Effector memory CD4-positive, alpha-beta T cell (primary cell): ENCODE measurements around the gene ABCA9.
"Not testable (repeated sequence)": the region's sequence is repeated elsewhere in the genome, so short reads cannot be mapped to it uniquely, and the experiment has no call there.

Source experiments
- DNase-seq, 3 donors: peaks; one replicate each; pipeline ENCODE4 v3.0.0-alpha.2; 2020
- H3K27ac ChIP-seq: 2 replicates; pipeline ENCODE4 v1.7.0; 2013; ENCODE audit warnings: mild to moderate bottlenecking, low read length, moderate library complexity; ENCODE audit not compliant: insufficient read depth, poor library complexity, severe bottlenecking
- H3K27me3 ChIP-seq: replicated peaks from 2 replicates; pipeline ENCODE4 v1.7.0; 2013; ENCODE audit warnings: mild to moderate bottlenecking, low read length; ENCODE audit not compliant: insufficient read depth, control insufficient read depth, poor library complexity, severe bottlenecking
- H3K36me3 ChIP-seq: 2 replicates; pipeline ENCODE4 v1.7.0; 2013; ENCODE audit warnings: mild to moderate bottlenecking, low read length, moderate library complexity; ENCODE audit not compliant: control insufficient read depth, insufficient read depth
- H3K4me1 ChIP-seq: 2 replicates; pipeline ENCODE4 v1.7.0; 2013; ENCODE audit warnings: low read length, mild to moderate bottlenecking; ENCODE audit not compliant: control insufficient read depth, insufficient read depth, poor library complexity, severe bottlenecking
- H3K4me3 ChIP-seq: 2 replicates; pipeline ENCODE4 v1.7.0; 2013; ENCODE audit warnings: low read length, low read depth, mild to moderate bottlenecking; ENCODE audit not compliant: insufficient read depth, poor library complexity, severe bottlenecking
- H3K9me3 ChIP-seq: 2 replicates; pipeline ENCODE4 v1.7.0; 2013; ENCODE audit warnings: mild to moderate bottlenecking, low read length, moderate library complexity; ENCODE audit not compliant: control insufficient read depth

ABCA9 gene

DNA sequence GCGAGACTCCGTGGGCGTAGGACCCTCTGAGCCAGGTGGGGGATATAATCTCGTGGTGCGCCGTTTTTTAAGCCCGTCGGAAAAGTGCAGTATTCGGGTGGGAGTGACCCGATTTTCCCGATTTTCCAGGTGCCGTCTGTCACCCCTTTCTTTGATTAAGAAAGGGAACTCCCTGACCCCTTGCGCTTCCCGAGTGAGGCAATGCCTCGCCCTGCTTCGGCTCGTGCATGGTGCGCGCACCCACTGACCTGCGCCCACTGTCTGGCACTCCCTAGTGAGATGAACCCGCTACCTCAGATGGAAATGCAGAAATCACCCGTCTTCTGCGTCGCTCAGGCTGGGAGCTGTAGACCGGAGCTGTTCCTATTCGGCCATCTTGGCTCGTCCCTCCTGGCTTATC is 56.0 kb downstream of the ABCA9 start:
- H3K9me3 ChIP-seq, DNase-seq, H3K4me3 ChIP-seq, H3K27me3 ChIP-seq, H3K36me3 ChIP-seq, H3K27ac ChIP-seq, H3K4me1 ChIP-seq: not testable (repeated sequence)

DNA sequence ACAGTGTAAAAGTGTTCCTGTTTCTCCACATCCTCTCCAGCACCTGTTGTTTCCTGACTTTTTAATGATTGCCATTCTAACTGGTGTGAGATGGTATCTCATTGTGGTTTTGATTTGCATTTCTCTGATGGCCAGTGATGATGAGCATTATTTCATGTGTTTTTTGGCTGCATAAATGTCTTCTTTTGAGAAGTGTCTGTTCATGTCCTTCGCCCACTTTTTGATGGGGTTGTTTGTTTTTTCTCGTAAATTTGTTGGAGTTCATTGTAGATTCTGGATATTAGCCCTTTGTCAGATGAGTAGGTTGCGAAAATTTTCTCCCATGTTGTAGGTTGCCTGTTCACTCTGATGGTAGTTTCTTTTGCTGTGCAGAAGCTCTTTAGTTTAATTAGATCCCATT is 61.0 kb downstream of the ABCA9 start:
- DNase-seq, H3K27ac ChIP-seq, H3K4me3 ChIP-seq, H3K4me1 ChIP-seq, H3K9me3 ChIP-seq, H3K36me3 ChIP-seq, H3K27me3 ChIP-seq: not testable (repeated sequence)

DNA sequence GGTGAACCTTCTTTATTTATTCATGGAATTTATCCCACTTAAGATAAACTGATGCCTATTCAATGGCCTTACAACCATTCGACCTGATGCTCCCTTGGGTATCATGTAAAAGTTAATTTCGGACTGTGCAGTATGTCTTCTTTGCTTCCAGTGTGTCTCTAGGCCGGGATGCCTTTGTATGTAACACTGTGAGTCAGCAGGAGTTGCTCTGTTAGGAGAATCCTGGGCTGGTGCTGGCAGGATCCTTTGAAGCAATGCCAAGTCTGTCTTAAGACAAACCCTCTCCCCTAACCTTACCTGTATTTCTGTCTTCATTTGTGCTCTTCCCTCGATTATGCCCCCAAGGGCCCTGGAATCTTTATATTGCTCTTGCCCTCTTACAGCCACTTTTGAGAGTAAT is 67.6 kb downstream of the ABCA9 start:
- Histone ChIP-seq H3K27me3 (no peaks in the 10 kb centered on the region), H3K9me3 (no peaks in the 10 kb centered on the region), H3K27ac (no peak overlapping the region), H3K4me1 (no peaks in the 10 kb centered on the region), H3K36me3 (no peaks in the 10 kb centered on the region), H3K4me3 (no peak overlapping the region)
- DNase-seq = no peak

DNA sequence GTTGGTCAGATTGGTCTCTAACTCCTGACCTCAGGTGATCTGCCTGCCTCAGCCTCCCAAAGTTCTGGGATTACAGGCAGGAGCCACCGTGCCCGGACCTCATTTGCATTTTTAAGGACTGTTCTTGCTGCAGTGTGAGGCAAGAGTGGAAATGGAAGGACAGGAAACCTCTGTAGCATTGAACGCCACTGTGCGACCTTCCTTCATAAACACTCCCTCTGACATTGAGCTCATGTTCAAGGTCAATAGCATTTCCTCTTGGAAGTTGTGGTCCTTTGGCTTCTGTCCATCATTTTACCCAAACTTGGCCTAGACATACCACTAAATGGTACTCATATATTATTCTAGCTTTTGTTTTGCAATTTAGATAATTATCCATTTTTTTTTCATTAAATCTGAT is 72.8 kb downstream of the ABCA9 start:
- H3K36me3 ChIP-seq = no peaks in the 10 kb centered on the region
- H3K4me3 ChIP-seq = no peak overlapping the region

DNA sequence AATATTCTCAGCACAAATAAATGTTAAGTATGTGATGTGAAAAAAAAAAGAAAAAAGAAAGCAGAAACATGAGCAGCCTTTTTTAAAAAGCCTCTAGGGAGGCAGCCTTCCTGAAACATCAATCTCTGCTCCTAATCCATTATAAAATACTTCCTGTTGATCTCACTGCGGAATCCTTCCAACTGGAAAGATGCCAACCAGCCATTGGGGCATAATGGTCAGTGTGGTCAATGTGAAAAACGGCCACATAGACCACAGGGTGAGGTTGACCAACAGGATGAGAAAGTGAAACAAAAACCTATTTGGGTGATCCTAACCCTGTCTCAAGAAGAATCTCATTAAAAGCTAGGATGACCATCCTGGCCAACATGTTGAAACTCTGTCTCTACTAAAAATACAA is 79.4 kb downstream of the ABCA9 start:
- no peaks in the 10 kb centered on the region for H3K4me1 ChIP-seq
- no peak overlapping the region for H3K4me3 ChIP-seq
- H3K27ac ChIP-seq = no peak overlapping the region
- H3K36me3 ChIP-seq = no peaks in the 10 kb centered on the region
- H3K27me3 ChIP-seq = no peaks in the 10 kb centered on the region
- DNase-seq = no peak
- no peaks in the 10 kb centered on the region for H3K9me3 ChIP-seq

More for the DNA sequence above, 72.8 kb downstream of the ABCA9 start:
- DNase-seq = no peak
- H3K27me3 ChIP-seq = no peaks in the 10 kb centered on the region
- no peaks in the 10 kb centered on the region for H3K4me1 ChIP-seq
- no peaks in the 10 kb centered on the region for H3K9me3 ChIP-seq
- no peak overlapping the region for H3K27ac ChIP-seq

DNA sequence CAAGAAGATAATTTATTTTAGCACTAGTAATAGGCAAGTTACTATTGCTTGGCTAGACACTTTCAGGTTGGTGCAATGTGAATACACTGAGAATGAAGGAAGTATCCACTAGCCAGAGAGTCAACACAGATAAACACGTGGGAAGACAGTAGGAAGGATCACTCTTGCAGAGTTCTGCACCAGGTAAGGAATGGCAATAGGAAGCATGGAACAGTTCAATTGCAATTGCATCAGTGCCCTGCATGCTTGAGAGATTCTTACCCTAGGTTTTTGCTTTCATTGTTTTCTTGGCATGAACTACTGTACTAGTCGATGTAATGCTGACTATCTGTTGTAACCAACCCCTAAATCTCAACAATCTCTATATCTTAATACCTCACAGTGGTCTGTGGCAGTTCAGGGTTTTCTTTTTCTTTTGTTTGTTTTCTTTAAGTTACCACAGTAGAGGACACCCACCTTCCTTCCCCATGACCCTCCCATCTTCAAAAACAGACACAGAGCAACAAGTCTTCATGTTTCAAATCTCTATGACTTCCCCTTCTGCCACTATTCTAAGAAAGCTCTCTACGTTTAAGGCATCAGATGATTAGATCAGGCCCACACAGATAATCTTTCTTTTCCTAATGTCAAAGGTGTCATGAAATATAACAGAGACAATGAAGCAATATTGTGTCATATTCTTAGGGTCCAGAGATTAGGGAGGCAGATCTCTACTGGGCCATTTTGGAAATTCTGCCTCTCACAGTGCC is 87.5 kb downstream of the ABCA9 start:
- H3K27ac ChIP-seq = no peak overlapping the region
- no peak overlapping the region for H3K4me3 ChIP-seq
- no peaks in the 10 kb centered on the region for H3K9me3 ChIP-seq
- DNase-seq = no peak
- H3K36me3 ChIP-seq = no peaks in the 10 kb centered on the region
- no peaks in the 10 kb centered on the region for H3K4me1 ChIP-seq
- no peaks in the 10 kb centered on the region for H3K27me3 ChIP-seq

DNA sequence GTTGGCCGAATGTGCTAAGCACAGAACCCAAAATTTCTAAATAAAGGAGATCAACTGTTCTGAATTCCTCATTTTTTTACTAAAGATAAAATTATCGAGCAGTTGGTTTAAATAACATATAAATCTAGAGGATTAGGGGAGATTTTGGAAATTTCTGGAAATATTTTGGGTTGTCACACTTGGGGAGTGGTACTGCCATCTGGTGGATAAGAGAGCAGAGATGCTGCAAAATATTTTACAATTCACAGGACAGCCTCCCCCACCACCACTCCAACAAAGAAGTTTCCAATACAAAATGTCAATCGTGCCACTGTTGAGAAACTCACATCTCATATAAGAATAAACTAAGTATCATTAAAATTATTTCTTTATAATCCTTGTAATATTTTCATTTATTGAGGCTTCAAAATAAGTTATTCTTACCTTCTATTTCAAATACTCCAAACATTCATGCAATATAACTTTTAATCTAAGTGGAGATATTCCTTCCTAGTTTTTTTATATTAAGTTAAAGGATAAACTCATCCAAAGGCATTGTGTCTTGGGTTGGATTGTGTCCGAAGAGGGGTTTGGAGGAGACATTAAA is 88.5 kb downstream of the ABCA9 start:
- Histone ChIP-seq H3K4me3 (no peak overlapping the region), H3K27me3 (no peaks in the 10 kb centered on the region), H3K4me1 (no peaks in the 10 kb centered on the region), H3K36me3 (no peaks in the 10 kb centered on the region), H3K9me3 (no peaks in the 10 kb centered on the region), H3K27ac (no peak overlapping the region)
- DNase-seq = no peak

DNA sequence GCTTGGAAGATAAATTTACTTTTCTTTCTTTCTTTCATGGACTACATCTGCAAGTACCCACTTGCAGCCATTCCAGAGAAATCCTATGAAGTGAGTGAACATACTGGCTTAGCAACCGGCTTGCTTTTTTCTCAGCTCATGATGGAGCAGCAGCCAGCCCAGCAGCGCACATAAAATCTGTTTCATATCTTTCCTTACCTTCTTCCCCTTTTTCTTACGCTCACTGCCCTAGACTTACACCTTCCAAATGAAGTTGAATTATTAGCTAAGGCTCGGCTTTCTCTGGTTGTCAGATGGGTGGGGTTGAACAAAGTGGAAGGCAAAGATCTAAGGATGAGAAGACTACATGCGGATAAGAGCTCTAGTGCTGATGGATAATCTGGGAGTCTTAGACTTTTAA is 91.6 kb downstream of the ABCA9 start:
- no peaks in the 10 kb centered on the region for H3K9me3 ChIP-seq
- no peak for DNase-seq
- no peaks in the 10 kb centered on the region for H3K27me3 ChIP-seq
- no peaks in the 10 kb centered on the region for H3K36me3 ChIP-seq
- no peak overlapping the region for H3K4me3 ChIP-seq
- no peak overlapping the region for H3K27ac ChIP-seq
- H3K4me1 ChIP-seq = no peaks in the 10 kb centered on the region

DNA sequence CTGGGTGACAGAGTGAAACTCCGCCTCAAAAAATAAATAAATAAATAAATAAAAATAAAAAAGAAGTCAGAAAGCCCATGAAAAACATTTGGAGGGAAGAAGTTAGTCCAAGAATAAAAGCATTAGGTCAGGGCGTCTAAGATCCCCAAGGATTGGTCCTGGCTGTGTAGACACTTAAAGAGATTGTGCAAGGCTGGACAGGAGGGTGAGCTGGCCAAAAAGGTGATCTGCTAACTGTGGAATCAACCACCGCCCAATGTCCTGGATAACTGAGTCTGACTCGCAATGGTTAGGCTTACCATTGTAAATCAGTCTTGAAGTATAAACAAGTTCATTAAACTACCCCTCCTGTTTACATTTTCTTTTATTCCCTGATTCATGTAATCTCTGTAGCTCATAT is 96.8 kb downstream of the ABCA9 start:
- Histone ChIP-seq H3K27ac (no peak overlapping the region), H3K36me3 (no peaks in the 10 kb centered on the region), H3K4me3 (no peak overlapping the region), H3K4me1 (no peaks in the 10 kb centered on the region), H3K27me3 (no peaks in the 10 kb centered on the region), H3K9me3 (no peaks in the 10 kb centered on the region)
- DNase-seq = no peak

DNA sequence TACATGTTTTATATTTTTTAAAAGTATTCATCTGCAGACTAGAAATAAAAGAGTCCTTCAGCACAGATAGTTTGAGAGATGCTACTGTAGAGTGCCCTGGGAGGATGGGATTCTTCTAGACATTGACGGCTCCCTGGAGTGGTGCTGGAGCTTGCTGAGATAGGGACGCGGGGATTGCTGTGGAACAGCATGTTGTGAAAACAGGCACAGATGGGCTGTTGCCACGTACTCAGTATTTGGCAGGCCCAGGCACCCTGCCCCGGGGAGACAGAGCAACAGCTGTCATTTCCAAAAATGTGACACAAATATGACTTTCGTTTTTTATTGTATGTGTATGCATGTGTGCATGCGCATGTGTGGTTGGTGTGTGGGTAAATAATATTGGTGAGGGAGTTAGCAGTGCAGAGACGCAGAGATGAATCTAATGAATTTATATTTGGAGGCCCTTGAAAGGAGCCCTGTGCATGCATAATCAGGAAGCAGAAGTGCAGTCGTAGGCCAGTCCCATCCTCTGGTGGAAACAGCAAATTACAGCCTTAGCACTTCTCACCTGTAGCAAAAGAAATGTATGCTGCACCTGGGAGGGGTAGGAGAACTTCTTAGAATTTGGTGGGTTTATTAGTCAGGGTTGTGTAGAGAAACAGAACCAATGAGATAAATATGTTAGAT is 99.4 kb downstream of the ABCA9 start:
- Histone ChIP-seq H3K36me3 (no peaks in the 10 kb centered on the region), H3K9me3 (no peaks in the 10 kb centered on the region), H3K27me3 (no peaks in the 10 kb centered on the region), H3K4me3 (no peak overlapping the region), H3K4me1 (no peaks in the 10 kb centered on the region), H3K27ac (no peak overlapping the region)
- no peak for DNase-seq
